Measurements from ENCODE around the gene HTATIP2.
A peak's percentile ranks its signal among the peaks of the same experiment; 100 is the strongest.

HTATIP2 gene

DNA sequence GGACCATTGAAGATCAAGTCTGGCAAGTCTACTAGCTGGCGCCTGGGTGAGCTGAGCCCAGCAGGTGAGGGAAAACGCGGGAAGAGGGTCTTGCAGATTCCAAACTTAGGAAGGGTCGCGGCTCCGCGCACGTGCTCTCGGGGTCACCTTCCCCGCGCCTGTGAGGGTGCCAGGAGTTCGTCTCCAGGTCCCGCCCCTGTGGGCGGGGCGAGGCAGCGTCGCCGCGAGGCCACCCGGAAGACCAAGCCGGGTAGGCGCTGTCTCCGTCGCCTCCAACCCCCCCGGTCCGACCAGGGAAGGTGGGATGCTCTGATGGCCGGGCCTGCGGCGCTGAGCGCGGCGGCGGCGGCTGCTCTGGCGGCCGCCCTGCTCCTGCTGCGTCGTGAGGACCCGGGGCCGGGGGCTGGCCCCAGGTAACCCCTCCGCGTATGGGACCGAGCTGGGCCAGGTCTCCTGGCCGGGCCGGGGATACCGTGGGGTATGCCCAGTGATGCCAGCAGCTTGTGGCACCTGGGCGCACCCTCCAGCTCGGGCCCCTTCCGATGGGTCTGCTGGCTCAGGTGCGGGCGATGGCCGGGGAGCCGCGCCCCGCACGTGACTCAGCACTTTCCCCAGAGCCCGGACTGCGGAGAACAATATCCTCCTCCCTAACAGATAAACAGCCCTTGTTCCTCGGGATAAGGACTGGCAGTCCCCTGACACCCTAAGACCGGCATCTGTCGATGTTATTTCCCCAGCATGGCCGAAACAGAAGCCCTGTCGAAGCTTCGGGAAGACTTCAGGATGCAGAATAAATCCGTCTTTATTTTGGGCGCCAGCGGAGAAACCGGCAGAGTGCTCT, at the start of gene HTATIP2:
HTATIP2 (plus strand) TSS at position 215 of the 841 bp plus-strand sequence; CDS start at position 739, 524 bp downstream.
- Mint-ChIP-seq H3K4me3 (peak within 1 kb of the TSS; percentile 69), H3K36me3 (peaks cover 6% of the 10 kb centered on the region), H3K27ac (peak within 1 kb of the TSS; percentile 80), H3K4me1 (peaks cover 53% of the 10 kb centered on the region), H3K9me3 (no peaks in the 10 kb centered on the region)
- DNase-seq (ENCODE audit: low spot score in 2 of 2) (peak; percentile 63 to 83), ATAC-seq (peak; percentile 87)

DNA sequence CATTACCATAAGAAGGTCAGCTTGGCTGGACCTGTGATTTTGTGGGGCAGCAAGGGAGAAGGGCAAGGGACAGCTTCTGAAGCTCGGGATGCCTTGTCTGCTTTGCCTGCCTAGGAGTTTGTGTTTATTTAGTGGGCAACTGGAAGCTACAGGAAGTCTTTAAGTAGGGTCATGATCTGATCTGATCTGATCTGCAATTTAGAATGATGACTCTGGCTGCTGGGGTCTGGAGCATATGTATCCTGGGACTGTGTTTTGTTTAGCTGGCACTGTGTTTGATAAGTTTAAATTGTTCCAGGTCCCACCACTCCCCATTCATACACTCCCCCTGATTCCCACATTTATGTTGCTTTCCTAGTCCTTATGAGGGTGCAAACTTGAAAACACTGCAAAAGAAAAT, 47.7 kb upstream of the HTATIP2 start:
- ATAC-seq: no peak
- H3K9me3 Mint-ChIP-seq: no peaks in the 10 kb centered on the region
- no peaks in the 10 kb centered on the region for H3K4me1 Mint-ChIP-seq
- no peak for DNase-seq (ENCODE audit: low spot score in 2 of 2)
- no peak overlapping the region for H3K4me3 Mint-ChIP-seq
- H3K27ac Mint-ChIP-seq: no peak overlapping the region
- H3K36me3 Mint-ChIP-seq: no peaks in the 10 kb centered on the region

DNA sequence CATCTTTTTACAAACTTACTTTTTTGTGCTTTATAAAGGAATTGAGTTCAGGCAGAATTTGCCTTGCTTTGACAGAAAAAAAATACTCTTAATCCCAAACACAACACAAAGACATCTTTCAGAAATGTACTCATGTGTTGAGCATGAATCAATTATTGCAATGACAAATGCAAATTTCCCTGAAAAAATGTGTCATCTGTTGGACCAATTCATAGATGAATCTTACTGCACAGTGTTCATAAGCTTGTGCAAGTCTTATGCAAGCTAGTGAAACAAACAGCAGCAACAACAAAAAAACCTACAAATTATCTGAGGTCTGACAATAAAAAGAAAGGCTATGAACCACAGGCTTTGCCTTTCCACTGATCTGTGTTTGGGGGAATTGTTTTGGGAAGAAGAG, 42.3 kb upstream of the HTATIP2 start:
- no peaks in the 10 kb centered on the region for H3K9me3 Mint-ChIP-seq
- no peak for DNase-seq (ENCODE audit: low spot score in 2 of 2)
- H3K36me3 Mint-ChIP-seq: no peaks in the 10 kb centered on the region
- H3K27ac Mint-ChIP-seq: no peak overlapping the region
- no peak overlapping the region for H3K4me3 Mint-ChIP-seq
- no peak for ATAC-seq
- no peaks in the 10 kb centered on the region for H3K4me1 Mint-ChIP-seq

DNA sequence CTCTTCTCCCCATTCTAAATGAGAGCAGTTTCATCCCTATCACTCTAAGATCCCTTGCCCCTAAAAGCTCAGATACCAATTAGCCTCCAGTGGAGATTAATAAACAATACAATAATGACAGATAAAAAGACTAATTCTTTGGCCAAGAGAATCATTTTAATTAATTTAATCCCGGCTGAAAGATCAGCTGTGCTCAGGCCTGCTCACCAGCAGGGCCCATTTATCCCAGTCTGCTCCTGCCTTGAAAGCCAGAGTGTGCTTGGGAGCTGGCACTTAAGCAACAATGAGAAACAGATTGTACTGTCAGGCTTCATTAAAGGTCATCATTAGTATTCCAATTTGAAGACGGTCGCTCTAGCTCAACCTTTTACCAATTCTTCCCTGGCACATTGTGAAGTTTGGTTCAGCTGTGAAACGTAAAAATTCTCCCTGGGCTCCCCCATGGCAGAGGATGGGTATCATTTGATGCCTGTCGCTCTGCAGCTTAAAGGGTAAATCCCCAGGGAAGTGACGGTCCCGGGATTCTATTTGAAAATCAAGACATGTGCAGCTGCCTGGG, 36.1 kb upstream of the HTATIP2 start:
- no peaks in the 10 kb centered on the region for H3K4me1 Mint-ChIP-seq
- no peaks in the 10 kb centered on the region for H3K9me3 Mint-ChIP-seq
- ATAC-seq: no peak
- DNase-seq (ENCODE audit: low spot score in 2 of 2): no peak
- H3K36me3 Mint-ChIP-seq: no peaks in the 10 kb centered on the region
- H3K27ac Mint-ChIP-seq: no peak overlapping the region
- no peak overlapping the region for H3K4me3 Mint-ChIP-seq

DNA sequence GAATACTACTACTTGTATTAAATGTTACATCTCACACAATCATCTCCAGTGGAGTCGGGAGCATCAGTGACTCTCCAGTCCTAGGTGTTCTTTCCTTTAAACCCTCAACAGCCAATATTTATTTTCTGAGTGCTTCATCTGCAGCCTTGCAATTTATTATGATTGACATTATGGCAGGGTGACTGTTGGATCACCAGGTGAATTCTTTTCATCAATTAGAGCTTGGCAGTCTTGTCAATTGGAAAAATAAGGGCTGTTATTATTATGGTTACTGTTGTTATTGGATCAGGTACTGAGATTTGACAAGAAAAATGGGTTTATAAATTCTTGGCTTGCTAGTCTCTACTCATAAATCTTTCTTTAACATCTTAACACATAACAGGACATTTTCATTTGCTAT, 27.5 kb upstream of the HTATIP2 start:
- DNase-seq (ENCODE audit: low spot score in 2 of 2): no peak
- H3K36me3 Mint-ChIP-seq: no peaks in the 10 kb centered on the region
- no peak for ATAC-seq
- H3K27ac Mint-ChIP-seq: no peak overlapping the region
- no peak overlapping the region for H3K4me3 Mint-ChIP-seq
- H3K4me1 Mint-ChIP-seq: no peaks in the 10 kb centered on the region
- H3K9me3 Mint-ChIP-seq: no peaks in the 10 kb centered on the region

DNA sequence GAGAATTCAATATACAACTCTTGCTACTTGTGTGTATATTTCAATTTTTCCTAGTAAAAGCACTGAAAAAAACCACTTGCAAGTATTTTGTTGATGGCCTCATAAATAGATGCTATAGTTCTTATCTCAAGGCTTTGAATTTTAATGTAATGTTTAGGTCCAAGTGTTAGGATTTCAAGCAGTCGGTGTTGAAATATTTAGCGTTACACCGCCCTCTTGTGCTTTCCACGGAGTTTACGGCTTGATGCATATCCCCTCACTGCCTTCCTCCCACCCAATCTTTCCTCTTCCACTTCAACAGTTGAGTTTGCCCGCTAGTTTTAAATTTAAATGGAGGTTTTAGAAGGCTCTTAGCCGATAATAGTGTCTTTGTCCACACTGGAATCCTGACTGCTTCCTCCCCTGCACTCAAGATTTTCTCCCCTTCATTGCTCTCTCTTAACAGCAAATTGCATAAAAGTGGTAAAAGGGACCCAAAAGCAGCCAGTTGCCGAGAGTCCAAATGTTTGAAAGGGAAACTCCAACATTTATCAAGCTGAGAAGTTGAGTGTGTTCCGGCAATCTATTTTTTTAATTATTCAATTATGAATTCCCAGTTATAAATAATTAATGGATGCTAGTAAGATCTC, 25.9 kb upstream of the HTATIP2 start:
- H3K27ac Mint-ChIP-seq: no peak overlapping the region
- no peak for ATAC-seq
- no peaks in the 10 kb centered on the region for H3K9me3 Mint-ChIP-seq
- no peak for DNase-seq (ENCODE audit: low spot score in 2 of 2)
- H3K36me3 Mint-ChIP-seq: no peaks in the 10 kb centered on the region
- H3K4me1 Mint-ChIP-seq: no peaks in the 10 kb centered on the region
- no peak overlapping the region for H3K4me3 Mint-ChIP-seq

DNA sequence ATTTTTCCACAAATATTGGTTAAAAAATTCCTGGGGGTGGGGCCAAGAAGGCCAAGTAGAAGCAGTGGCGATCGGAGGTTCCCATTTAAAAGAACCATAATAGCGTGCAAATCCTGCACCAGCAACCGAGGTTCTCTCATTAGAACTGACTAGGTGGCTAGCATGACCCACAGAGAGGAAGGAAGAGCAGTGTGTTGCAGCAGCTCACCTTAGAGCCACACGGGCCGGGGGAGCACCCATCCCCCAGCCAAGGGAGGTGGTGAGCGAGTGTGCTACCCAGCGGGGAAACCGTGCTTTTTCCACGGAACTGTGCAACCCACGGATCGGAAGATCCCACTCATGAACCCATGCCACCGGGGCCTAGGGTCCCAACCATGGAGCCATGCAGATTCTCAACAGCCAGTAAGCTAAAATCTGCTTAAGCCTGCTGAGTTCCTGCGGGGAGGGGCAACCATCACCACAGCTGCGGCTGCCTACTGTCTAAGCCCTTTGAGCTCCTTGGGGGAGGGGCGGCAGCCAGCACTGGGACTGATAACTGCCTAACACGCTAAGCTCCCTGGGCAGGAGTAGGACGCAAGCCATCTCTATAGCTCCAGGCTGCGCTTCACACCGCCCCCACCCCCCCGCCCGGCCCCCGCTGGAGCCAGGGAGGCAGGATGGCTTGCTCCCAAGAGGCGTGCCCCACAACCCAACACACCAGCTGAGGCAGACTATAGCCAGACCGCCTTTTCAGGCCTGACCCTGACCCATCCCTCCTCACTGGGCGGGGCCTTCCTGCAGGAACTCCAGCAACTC, 21.0 kb upstream of the HTATIP2 start:
- Mint-ChIP-seq H3K36me3 (no peaks in the 10 kb centered on the region), H3K4me3 (no peak overlapping the region), H3K9me3 (no peaks in the 10 kb centered on the region), H3K4me1 (no peaks in the 10 kb centered on the region), H3K27ac (no peak overlapping the region)
- ATAC-seq (no peak), DNase-seq (ENCODE audit: low spot score in 2 of 2) (no peak)

DNA sequence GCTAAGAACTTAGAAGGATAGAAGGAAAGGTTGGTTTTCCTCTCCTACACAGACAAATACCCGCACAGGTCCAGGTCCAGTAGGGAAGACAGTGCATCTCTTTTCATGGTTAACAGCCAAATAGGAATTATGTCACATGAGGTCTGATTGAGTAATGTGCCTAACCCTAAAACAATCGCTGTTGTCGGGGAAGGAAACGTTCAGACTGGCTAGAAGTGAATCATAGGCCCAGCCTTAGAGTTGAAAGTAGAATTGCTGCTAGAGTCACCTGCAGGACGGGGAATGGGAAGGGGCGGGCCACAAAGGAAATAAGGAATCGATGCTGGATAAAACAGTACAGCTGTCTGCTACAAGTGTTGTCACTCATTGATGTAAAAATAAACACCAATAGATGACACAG, 12.4 kb upstream of the HTATIP2 start:
- Mint-ChIP-seq H3K9me3 (no peaks in the 10 kb centered on the region), H3K4me1 (peaks cover 8% of the 10 kb centered on the region), H3K4me3 (no peak overlapping the region), H3K27ac (no peak overlapping the region), H3K36me3 (no peaks in the 10 kb centered on the region)
- ATAC-seq (no peak), DNase-seq (ENCODE audit: low spot score in 2 of 2) (no peak)

DNA sequence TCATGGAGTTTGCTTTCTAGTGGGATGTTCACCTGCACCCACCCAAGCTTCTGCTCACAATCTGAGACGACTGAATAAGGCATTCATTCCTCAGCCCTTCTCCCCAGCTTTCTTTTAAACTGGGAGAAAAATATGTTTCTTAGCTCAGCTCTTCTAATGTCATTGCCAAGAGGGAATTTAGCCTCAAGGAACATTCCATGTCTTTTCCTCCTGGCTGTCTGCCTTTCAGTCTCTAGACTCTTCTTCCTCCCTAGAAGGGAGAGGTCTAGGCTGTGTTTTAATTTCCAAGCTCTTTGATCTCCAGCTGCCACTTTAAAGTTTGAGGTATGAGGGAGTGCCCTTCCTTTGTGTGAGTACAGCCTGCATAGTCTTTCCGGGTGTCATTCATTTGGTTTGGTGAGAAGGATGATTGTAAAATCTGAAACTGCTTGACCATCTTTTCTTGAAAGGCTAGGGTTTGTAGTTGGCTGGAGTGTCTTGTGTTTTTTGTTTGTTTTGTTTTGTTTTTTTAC, 11.7 kb upstream of the HTATIP2 start:
- no peak for DNase-seq (ENCODE audit: low spot score in 2 of 2)
- no peak overlapping the region for H3K27ac Mint-ChIP-seq
- no peaks in the 10 kb centered on the region for H3K9me3 Mint-ChIP-seq
- no peak overlapping the region for H3K4me3 Mint-ChIP-seq
- no peak for ATAC-seq
- H3K4me1 Mint-ChIP-seq: peaks cover 8% of the 10 kb centered on the region
- no peaks in the 10 kb centered on the region for H3K36me3 Mint-ChIP-seq

DNA sequence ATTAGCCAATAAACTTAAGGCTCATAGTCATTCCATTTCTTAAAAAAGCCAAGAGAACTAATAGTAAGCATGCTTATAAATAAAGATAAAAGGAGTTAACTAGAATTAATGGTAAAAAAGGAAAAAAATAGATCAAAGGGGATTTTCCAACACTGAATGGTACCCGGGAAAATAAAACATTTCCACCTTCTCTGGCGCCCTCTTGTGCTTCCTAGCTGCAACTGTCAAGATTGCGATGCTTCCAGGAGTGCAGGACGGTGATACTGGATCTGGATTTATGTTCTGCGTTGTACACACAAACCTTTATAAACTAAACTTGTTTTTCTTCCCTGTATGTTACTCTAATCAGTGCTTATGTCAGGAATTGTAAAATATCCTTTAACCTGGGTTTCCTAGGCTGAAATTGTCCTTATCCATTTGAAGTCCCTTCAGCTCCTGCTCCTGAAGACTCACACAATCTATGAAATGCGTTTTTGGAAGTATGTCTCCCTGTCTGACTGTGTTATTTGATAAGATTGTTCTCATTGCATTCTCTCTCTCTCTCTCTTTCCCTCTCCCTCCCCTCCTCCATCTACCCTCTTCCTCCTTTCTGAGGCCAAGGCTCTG, 9.6 kb upstream of the HTATIP2 start:
- no peaks in the 10 kb centered on the region for H3K36me3 Mint-ChIP-seq
- no peak overlapping the region for H3K4me3 Mint-ChIP-seq
- H3K4me1 Mint-ChIP-seq: peaks cover 8% of the 10 kb centered on the region
- no peak overlapping the region for H3K27ac Mint-ChIP-seq
- DNase-seq (ENCODE audit: low spot score in 2 of 2) (no peak), ATAC-seq (no peak)
- H3K9me3 Mint-ChIP-seq: no peaks in the 10 kb centered on the region

DNA sequence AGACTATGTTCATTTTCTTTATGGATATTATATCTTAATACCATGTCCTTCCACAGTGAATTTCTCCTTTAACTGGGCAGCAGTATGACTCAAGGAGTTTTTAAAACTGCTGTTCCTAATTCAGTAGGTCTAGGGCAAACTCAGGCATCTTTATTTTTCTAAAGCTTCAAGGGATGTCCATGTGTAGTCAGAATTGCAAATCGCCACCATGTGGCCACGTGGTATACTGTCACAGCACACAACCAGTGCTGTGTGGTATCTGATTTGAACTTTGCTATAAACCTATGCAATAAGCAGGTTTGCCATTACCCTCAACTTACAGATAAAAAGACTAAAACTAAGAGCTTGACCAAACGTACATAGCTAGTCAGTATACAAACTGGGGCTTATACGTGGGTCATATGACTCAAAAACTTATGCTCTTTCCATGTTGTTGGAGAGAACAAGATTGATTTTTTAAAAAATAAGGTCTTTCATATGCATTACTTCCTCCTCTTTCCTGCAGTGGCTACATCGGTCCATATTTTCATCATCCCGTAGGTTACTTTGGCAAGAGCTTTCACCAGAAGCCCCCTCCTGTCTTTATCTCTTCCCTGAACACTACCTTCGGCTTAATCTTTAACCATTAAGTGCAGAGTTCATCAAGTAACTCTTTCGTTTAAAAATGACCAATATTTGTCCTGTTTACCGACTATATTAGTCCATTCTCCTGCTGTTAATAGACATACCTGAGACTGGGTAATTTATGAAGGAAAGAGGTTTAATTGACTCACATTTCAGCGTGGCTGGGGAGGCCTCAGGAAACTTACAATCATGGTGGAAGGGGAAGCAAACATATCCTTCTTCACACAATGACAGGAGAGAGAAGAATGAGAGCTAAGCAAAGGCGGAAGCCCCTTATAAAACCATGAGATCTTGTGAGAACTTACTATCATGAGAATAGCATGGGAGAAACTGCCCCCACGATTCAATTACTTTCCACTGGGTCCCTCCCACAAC, 8.0 kb upstream of the HTATIP2 start:
- DNase-seq (ENCODE audit: low spot score in 2 of 2): no peak
- ATAC-seq: peak; percentile 81
- Mint-ChIP-seq H3K9me3 (no peaks in the 10 kb centered on the region), H3K4me1 (peaks cover 11% of the 10 kb centered on the region), H3K27ac (no peak overlapping the region), H3K36me3 (no peaks in the 10 kb centered on the region), H3K4me3 (no peak overlapping the region)

DNA sequence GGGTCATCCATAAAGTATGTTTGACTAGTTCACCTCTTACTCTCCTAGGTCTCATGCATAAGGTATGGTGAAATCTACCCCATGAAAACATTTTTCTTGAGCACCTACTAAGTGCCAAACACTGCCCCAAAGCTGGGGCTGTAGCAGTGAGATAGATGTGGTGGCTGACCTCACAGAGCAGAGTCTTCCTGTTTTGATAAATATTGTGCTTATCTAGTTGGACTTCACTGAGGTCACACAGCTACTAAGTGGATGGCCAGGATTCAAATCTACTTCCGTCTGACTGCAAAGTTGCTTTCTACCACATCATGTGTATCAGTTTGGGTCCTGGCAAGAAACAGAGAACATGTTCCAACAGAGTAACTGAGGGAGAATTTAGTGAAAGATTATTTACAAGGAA, 6.4 kb upstream of the HTATIP2 start:
- Mint-ChIP-seq H3K9me3 (no peaks in the 10 kb centered on the region), H3K4me3 (no peak overlapping the region), H3K27ac (no peak overlapping the region), H3K4me1 (peaks cover 16% of the 10 kb centered on the region), H3K36me3 (no peaks in the 10 kb centered on the region)
- DNase-seq (ENCODE audit: low spot score in 2 of 2) (no peak), ATAC-seq (no peak)

DNA sequence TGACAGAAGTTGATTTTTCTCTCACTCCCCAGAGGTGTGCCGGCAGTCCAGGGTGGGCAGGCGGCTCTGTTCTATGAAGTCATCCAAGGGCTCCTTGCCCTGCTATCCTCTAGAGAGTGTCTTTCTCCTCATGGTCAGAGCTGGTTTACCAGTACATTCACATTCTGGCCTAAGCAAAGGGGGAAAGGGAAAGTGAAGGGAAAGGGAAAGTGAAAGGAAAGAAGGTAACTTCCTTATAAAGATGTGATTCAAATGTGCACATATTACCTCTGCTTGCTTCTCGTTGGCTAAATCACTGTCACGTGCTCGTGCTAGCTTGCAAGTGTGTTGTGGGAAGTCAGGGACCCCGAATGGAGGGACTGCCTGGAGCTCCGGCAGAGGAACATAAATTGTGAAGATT, 2.9 kb upstream of the HTATIP2 start:
- no peak for DNase-seq (ENCODE audit: low spot score in 2 of 2)
- peak; percentile 22 for ATAC-seq
- H3K4me1 Mint-ChIP-seq: peaks cover 31% of the 10 kb centered on the region
- no peaks in the 10 kb centered on the region for H3K9me3 Mint-ChIP-seq
- peak overlapping the region; percentile 37 for H3K27ac Mint-ChIP-seq
- H3K36me3 Mint-ChIP-seq: no peaks in the 10 kb centered on the region
- no peak overlapping the region for H3K4me3 Mint-ChIP-seq

DNA sequence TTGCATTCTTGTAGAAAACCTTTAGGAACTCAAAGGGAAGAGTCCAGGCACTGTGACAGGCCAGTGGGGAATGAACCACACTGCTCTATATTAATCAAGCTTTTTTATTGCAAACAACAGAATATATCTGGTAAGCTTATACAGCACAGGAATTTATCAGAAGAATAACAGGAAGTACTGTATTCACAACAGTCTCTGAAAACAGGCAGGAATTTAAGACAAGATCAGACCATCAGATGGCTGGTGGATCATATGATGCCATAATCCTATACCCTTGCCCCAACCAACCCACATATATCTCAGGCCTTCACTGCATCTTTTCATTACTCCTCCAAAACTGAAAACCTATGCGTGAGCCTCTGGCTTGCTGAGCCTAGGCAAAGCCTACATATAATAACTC, 1.0 kb upstream of the HTATIP2 start:
- DNase-seq (ENCODE audit: low spot score in 2 of 2): no peak
- H3K36me3 Mint-ChIP-seq: no peaks in the 10 kb centered on the region
- H3K27ac Mint-ChIP-seq: peak overlapping the region; percentile 80
- H3K4me3 Mint-ChIP-seq: peak overlapping the region; percentile 69
- ATAC-seq: no peak
- H3K9me3 Mint-ChIP-seq: no peaks in the 10 kb centered on the region
- peaks cover 43% of the 10 kb centered on the region for H3K4me1 Mint-ChIP-seq

Data from stimulated activated effector memory CD8-positive, alpha-beta T cell treated with anti-CD3 and anti-CD28 coated beads, Interleukin-12 subunit alpha, Interleukin-12 subunit beta, amount 100 ng/mL, for 72 hours (primary cell).